NCI-H187 (cell line): ENCODE measurements around the gene MYBBP1A.
"Not testable (repeated sequence)": the region's sequence is repeated elsewhere in the genome, so short reads cannot be mapped to it uniquely, and the experiment has no call there.

Experiments used
- DNase-seq, 2 experiments: peaks; one replicate each; lab custom pipeline; 2025; lab: John Stamatoyannopoulos, UW

The MYBBP1A gene, protein sequence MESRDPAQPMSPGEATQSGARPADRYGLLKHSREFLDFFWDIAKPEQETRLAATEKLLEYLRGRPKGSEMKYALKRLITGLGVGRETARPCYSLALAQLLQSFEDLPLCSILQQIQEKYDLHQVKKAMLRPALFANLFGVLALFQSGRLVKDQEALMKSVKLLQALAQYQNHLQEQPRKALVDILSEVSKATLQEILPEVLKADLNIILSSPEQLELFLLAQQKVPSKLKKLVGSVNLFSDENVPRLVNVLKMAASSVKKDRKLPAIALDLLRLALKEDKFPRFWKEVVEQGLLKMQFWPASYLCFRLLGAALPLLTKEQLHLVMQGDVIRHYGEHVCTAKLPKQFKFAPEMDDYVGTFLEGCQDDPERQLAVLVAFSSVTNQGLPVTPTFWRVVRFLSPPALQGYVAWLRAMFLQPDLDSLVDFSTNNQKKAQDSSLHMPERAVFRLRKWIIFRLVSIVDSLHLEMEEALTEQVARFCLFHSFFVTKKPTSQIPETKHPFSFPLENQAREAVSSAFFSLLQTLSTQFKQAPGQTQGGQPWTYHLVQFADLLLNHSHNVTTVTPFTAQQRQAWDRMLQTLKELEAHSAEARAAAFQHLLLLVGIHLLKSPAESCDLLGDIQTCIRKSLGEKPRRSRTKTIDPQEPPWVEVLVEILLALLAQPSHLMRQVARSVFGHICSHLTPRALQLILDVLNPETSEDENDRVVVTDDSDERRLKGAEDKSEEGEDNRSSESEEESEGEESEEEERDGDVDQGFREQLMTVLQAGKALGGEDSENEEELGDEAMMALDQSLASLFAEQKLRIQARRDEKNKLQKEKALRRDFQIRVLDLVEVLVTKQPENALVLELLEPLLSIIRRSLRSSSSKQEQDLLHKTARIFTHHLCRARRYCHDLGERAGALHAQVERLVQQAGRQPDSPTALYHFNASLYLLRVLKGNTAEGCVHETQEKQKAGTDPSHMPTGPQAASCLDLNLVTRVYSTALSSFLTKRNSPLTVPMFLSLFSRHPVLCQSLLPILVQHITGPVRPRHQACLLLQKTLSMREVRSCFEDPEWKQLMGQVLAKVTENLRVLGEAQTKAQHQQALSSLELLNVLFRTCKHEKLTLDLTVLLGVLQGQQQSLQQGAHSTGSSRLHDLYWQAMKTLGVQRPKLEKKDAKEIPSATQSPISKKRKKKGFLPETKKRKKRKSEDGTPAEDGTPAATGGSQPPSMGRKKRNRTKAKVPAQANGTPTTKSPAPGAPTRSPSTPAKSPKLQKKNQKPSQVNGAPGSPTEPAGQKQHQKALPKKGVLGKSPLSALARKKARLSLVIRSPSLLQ (N-terminal part only)

GRCh38 chr17:4554997-4555799, at the start of gene MYBBP1A:
Gene MYBBP1A, minus strand, starts transcription at chr17:4555384. Its CDS starts 60 bp downstream, at chr17:4555324.
- peak; percentile 61 to 90 for DNase-seq

- not testable (repeated sequence) for DNase-seq
Observed at GRCh38 chr17:4604736-4605135, 49.6 kb upstream of the MYBBP1A start.

DNA sequence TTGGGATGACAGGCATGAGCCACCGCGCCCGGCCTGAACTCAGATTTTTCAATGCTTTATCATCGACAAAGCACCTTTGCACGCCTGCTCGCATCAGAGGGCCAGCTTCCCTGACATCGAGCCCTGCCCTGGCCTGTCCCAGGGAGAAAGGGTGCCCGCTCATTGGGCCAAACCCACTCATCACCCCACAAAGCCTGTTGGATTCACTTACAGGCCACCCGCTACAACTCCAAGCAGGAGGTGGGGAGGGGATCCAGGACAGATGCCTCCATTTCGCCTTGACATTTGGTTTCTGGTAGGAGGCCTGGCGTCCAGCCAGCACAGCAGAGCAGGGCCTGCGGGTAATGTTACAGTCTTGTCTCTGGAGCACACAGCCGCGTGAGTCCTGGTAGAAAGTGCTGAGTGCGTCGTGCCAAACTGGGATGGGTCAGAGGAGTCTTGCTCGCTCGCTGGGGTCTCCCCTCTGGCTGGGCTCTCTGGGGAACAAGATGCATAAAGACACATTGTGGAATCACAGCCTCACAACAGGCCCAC, 49.0 kb upstream of the MYBBP1A start:
- DNase-seq, result peak; percentile 4 to 57

- DNase-seq, result no peak
Observed at GRCh38 chr17:4602041-4602440, 46.9 kb upstream of the MYBBP1A start.

- DNase-seq, result no peak
Observed at GRCh38 chr17:4601326-4601725, 46.1 kb upstream of the MYBBP1A start.

DNA sequence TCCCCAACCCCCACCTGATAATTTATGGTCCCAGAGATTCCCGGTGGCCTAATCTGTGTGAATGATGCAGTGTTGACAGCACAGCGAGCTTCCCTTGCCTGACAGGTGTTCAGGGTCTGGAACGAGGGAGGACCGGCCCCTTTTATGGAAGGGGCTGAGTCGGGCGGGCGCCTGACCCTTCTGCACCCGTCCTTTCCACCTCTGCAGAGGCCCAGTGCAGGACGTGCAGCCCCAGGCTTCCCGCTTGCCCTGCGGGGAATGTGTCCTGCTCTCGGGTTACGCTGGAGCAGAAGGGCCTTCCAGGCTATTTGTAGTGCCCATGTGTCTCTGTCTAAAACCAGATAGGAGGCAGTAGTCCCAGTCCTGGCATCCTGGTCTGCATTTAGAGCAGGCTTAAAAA, 45.4 kb upstream of the MYBBP1A start:
- no peak for DNase-seq

- peak in 1 of 2 experiments; percentile 25 for DNase-seq
Observed at GRCh38 chr17:4599505-4600281, 44.5 kb upstream of the MYBBP1A start.

DNA sequence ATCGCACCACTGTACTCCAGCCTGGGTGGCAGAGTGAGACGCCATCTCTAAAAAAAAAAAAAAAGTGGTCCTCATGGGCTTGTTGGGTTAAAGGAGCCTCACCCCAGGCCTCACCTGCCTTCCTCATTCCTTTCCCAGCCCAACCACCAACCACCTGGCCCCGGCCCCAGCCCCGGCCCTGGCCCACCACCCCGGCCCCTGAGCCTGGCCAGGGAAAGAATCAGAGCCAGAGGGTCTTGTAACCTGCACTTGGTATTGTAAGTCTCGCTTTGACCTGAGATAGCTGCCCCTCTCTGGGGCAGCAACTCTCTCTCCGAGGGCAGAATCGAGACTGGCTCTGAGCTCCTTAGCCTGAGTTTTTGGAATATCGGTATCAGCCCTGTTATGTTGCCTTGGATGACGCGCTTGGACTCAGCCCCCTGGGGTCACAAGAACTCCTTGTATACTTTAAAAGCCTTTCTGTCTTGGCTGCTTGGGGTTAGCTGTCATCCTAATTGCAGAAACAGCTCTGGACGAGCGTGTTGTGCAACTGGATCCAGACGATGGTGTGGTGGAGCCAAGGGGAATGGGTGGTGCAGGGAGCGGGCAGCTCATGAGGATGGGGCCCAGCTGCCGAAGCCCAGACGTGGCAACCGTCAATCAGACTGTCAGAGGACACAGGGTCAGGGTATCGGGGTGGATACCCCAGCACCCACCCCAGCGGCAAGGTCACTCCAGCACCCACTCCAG, 43.8 kb upstream of the MYBBP1A start:
- no peak for DNase-seq

DNA sequence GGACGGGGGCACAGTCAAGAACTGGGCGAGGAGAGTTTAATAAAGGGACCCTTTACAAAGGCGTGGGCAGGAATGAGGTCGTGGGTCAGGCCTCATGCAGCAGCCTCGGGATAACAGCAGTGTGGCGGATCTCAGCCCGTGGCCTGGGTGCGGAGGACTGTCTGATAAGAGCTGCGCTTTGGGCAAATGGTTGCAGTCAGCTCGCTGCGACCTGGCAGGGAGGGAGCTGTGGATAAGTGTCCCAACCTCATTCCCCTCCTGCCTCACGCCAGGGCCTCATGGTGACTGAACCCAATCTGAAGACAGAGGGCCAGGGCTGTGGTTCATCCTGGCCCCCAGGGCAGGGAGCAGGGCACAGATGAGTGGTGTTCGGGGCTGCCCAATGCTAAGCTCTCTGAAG, 42.8 kb upstream of the MYBBP1A start:
- no peak for DNase-seq

DNA sequence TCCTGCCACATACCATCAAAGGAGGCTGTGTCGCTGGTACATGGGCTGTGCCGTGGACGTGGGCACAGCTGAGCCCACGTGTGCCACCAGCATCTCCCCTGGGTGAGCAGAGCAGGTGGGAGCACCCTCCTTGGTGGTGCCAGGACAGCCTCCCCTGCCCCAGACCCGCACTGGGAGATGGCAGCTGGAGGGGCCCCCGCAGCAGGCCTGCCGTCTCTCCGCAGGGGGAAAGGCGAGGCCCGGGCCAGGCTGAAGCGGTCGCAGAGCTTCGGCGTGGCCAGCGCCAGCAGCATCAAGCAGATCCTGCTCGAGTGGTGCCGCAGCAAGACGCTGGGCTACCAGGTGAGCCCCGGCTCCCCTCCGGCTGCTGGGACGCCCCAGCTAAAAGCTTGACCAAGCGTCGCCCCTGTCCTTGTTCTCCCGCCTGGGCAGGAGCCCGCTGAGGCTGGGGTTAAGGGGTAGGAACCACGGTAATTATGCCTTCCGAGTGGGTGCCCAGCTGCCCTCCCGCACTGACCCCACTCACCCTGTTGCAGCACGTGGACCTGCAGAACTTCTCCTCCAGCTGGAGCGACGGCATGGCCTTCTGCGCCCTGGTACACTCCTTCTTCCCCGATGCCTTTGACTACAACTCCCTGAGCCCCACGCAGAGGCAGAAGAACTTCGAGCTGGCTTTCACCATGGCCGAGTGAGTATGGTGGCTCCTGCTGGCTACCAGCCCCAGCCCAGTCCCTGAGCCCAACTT, 41.6 kb upstream of the MYBBP1A start:
- DNase-seq, result no peak

DNA sequence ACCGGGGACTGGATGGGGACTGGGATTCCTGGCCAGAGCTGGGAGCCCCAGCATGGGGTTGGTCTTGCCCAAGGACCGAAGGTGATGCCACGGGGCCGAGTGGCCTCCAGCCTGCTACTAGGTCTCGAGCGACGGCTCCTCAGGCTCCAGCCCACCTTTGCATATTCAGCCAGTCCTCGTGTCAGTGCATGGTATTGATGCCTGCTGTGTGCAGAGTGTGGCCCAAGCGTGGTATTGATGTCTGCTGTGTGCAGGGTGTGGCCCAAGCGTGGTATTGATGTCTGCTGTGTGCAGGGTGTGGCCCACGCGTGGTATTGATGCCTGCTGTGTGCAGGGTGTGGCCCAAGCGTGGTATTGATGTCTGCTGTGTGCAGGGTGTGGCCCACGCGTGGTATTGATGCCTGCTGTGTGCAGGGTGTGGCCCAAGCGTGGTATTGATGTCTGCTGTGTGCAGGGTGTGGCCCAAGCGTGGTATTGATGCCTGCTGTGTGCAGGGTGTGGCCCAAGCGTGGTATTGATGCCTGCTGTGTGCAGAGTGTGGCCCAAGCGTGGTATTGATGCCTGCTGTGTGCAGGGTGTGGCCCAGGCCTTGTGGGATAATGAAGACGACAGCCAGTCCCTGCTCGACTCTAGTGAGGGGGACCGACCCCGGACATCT, 40.6 kb upstream of the MYBBP1A start:
- not testable (repeated sequence) for DNase-seq

DNA sequence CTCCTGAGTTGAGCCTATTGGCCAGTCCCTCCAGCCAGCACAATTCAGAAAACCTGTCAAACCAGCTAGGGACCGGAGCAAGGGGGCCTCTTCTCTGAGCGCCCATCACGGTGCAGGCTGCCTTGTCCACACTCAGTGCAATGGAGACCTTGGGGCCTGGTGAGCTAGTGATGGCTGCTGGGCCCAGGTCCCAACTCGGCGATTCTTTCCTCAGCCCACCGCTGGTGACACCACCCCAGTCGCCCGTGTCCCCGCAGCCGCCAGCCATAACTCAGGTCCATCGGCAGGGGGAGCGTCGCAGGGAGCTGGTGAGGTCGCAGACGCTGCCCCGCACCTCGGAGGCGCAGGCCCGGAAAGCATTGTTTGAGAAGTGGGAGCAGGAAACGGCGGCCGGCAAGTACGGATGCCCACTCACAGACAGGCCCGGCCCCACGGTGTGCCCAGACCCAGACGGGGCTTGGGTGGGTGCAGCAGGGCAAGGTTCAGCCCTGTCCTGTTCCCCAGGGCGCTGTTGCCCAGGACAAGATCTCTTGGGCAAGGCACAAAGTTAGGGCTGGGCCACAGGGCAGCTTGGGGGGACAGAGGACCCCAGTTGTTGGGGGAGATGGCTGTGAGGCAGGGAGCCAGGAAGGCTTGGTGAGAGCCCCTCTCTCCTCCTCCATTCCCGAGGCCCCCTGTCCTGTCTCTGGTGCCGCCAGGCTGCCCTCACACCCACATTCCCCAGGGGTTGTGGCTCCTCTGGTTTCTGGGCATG, 39.9 kb upstream of the MYBBP1A start:
- DNase-seq, result no peak

GRCh38 chr17:4594406-4594805, 39.2 kb upstream of the MYBBP1A start:
- DNase-seq, result no peak

DNA sequence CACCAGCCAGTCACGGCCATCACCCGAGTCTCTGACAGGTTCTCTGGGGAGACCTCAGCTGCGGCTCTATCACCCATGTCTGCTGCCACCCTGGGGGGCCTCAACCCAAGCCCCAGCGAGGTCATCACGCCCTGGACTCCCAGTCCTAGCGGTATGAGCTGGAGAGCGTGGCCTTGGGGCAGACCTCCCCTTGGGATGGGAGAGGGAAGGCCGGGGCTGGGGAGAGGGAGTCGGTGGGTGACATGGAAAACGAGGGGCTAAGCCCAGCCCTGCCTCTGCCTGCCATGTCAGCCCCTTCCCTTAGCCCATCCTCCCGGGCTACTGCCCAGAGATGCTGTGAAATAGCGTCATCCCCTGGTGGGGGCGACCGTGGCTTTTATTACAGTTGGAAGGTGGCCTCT, 37.8 kb upstream of the MYBBP1A start:
- DNase-seq, result no peak

GRCh38 chr17:4592240-4593005, 37.2 kb upstream of the MYBBP1A start:
- DNase-seq, result no peak

- DNase-seq, result no peak
Observed at GRCh38 chr17:4591529-4591928, 36.3 kb upstream of the MYBBP1A start.
